HG02870 (cell line): ENCODE data around the gene UTP14A.
A peak's percentile ranks its signal among the peaks of the same experiment; 100 is the strongest.
"Not testable (repeated sequence)": the region's sequence is repeated elsewhere in the genome, so short reads cannot be mapped to it uniquely, and the experiment has no call there.

Source experiments
- ATAC-seq: cut with Tn5 transposase; IDR thresholded peaks from one replicate; pipeline ENCODE4 v1.9.1; 2021; ENCODE audit warnings: mild to moderate bottlenecking, moderate library complexity; ENCODE audit not compliant: unreplicated experiment

The UTP14A gene

DNA sequence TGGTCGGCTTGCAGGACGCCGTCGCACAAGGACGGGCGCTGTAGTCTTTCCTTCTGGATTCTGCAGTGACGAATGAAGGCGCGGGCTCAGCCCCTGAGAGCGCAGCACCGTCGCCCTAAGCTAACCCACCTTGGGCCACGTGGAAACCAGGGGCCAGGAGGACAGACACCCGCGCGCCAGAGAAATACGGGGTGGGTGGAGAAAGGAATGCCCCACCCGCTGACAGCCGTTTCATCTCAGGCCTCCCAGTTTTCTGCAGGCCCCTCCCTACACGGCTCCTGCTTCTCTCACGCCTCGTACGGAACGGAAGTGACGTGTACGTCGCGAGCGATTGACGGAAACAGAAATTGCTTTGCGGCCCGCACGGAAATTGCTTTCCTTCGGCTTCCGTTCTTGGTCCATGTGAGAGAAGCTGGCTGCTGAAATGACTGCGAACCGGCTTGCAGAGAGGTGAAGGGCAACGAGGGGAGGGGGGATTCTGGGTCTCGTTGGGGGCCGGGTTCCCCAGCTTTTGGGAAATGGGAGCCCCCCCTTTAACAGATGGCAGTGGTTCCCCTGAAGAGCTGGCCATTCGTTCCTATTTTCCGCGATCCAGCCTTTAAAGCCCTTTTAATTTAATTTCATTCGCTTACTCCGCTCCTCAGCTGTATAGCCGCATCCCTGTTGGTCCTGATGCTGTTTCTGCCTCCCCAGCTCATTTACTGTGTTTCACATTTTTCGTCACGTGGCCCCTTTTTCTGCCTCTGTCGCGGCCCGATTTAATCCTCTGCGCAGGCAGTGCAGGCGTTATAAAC lies at the start of gene UTP14A:
TSS of gene UTP14A (plus strand) at position 378 of the 794 bp plus-strand sequence. CDS start at position 425, 47 bp downstream.
- ATAC-seq = peak; percentile 97

- not testable (repeated sequence) for ATAC-seq
These were observed 46.8 kb upstream of the UTP14A start for GRCh38 chrX:129859134-129859533.

DNA sequence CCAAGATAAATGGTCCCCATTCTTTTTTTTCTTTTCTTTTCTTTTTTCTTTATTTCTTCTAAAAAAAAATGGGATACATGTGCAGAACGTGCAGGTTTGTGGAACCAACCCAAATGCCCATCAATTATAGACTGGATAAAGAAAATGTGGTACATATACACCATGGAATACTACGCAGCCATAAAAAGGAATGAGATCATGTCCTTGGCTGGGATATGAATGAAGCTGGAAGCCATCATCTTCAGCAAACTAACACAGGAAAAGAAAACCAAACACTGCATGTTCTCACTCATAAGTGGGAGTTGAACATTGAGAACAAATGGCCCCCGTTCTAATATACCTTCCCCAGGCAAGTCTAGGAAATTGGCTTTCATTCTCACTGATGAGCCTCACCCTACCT lies 39.6 kb upstream of the UTP14A start:
- not testable (repeated sequence) for ATAC-seq

GRCh38 chrX:129872524-129872923 lies 33.4 kb upstream of the UTP14A start:
- no peak for ATAC-seq

- ATAC-seq = no peak
These were observed 30.3 kb upstream of the UTP14A start for GRCh38 chrX:129875669-129876068.

- no peak for ATAC-seq
These were observed 29.1 kb upstream of the UTP14A start for GRCh38 chrX:129876771-129877305.

DNA sequence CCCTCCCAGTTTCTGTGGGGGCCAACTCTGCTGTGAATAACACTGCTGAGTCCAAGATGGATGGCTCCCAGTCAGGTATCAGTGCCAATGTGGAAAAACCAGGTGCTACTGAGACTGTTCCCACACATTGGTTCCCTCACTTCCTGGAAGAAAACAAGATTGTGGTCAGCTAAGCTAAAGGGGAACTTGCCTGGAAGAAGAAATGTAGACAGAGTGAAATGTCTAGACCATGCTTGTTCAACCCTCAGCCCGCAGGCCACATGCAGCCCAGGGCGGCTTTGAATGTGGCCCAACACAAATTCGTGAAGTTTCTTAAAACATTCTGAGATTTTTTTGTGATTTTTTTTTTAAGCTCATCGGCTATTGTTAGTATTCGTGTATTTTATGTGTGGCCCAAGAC lies 28.6 kb upstream of the UTP14A start:
- ATAC-seq = no peak

- no peak for ATAC-seq
These were observed 5.9 kb upstream of the UTP14A start for GRCh38 chrX:129900054-129900453.

DNA sequence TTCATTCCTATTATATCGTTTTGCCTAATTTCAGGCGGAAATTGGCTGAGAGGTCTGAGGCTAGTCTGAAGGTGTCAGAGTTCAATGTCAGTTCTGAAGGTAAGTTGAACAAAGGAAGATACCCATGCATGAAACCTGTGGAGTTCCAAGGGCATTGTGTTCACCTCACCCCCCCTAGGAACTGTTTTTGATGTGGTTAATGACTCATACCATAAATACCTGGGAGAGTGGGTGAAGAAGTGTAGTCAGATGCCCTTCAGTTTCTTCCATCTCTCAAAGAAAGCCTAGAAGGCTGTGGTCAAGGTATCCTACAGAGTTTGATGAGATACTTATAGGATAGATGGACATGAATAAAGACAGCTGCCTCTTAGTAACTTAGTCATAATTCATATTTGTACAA lies 2.7 kb downstream of the UTP14A start:
- no peak for ATAC-seq

GRCh38 chrX:129925305-129926092 lies 19.5 kb downstream of the UTP14A start:
- no peak for ATAC-seq

- ATAC-seq = peak; percentile 5
These were observed 25.0 kb downstream of the UTP14A start for GRCh38 chrX:129930941-129931410.

GRCh38 chrX:129931411-129932015 lies 25.5 kb downstream of the UTP14A start:
- peak; percentile 81 for ATAC-seq

DNA sequence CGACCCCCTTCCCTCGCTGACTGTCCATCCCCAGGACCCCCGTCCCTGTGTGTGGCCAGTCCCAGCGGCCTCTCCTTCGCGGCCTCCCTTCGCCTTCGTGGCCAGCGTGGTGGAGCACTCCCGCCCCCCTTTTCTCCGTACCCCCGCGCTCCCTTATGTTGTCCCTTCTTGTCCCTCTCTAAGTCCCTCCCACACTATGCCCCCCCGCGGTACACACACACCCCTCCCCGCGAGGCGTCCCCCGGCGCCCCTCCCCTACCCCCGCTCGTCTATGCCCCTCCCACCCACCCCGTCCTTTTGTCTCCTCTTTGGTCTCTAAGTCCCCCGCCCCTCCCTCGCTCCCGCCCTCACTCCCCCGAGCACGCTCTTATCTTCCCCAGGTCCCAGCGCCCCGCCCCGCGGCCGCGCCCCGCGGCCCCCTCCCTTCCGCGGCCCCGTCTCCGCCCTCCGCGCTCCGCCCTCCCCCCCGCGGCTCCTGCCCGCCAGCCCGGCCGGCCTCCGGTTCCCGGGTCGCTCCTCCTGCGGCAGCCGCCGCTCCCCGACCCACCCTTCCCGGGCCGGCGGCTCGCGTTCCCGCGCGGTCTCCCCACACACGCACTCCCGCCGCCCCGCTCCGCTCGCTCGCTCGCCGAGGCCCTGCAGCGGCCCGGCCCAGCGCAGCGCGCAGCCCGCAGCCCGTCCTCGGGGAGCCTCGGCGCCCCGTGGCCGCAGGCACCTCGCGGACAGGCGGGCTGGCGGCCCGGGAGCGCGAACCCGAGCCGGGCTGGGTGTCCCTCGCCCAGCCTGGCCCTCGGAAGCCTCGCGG lies 26.3 kb downstream of the UTP14A start:
- ATAC-seq = no peak

GRCh38 chrX:129932821-129933321 lies 26.9 kb downstream of the UTP14A start:
- no peak for ATAC-seq

DNA sequence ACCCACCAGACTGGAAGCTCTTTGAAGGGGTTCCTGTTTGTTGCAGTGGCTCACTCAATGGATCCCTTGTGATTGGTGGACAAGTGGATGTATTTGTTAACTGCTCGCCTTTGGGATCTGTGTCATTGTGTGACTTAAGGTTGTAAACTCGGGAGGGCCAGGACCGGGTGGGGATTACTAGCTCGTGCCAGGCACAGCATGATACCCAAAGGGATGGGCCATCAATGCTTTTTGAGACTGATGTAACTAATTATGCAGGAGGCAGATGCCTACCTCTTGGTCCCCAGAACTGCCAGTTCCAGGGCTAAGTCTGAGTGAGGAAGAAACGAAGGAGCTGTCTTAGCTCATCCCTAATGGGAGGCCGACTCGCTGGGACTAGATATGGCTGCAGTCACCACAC lies 27.7 kb downstream of the UTP14A start:
- no peak for ATAC-seq

- no peak for ATAC-seq
These were observed 28.5 kb downstream of the UTP14A start for GRCh38 chrX:129934461-129934860.

GRCh38 chrX:129934952-129935351 lies 29.0 kb downstream of the UTP14A start:
- ATAC-seq = no peak

- no peak for ATAC-seq
These were observed 32.1 kb downstream of the UTP14A start for GRCh38 chrX:129938081-129938480.

- no peak for ATAC-seq
These were observed 34.0 kb downstream of the UTP14A start for GRCh38 chrX:129939986-129940385.

DNA sequence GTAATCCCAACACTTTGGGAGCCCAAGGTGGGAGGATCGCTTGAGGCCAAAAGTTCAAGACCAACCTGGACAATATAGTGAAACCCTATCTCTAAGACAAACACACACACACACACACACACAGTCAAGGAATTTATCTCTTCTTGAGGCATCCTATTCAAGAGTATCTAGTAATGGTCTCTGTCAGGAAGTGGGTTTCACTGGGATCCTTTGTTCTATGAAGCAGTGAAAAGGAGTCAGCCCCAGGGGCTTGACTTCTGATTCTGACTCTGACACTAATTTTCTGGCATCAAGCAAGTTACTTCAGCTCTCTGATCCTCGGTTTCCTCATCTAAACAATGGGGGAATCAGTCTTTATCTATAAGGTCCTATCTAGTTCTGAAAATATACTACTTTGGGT lies 34.8 kb downstream of the UTP14A start:
- ATAC-seq = no peak
